Omental fat pad (tissue), 4 donors: ENCODE measurements around the gene CREB5. TPM values are rescaled to one million over a fixed set of nuclear protein-coding genes. Genes with fewer than 3 reads are reported as not detected.

ENCODE experiments used
- ATAC-seq: fragments of 150-250 bp; one replicate; pipeline ENCODE4 v1.9.1; 2016; ENCODE audit warnings: mild to moderate bottlenecking, moderate library complexity; ENCODE audit not compliant: low FRiP score
- DNase-seq: peaks from one replicate; pipeline ENCODE4 v3.0.0-alpha.2; 2019; ENCODE audit warnings: low spot score
- total RNA-seq, 4 donors: library from RNA; depleted of rRNA; stranded (reverse); fragments of >200 nt; gene quantifications; one replicate each; pipeline ENCODE4 v1.1.0, GENCODE V29; 2016
- TF ChIP-seq, protein P1 (sequence below), 3 donors: fragments of 450-650 bp; IDR thresholded peaks; one replicate each; pipeline ENCODE4 v1.5.1; 2016 to 2017; ENCODE audit warnings: antibody characterized with exemption in 3 of 3, mild to moderate bottlenecking in 3 of 3, moderate library complexity in 2 of 3

CREB5 gene
- total RNA-seq, 4 donors from 2014 or later, result 27.9 to 87.0 (median 42.9) TPM

DNA sequence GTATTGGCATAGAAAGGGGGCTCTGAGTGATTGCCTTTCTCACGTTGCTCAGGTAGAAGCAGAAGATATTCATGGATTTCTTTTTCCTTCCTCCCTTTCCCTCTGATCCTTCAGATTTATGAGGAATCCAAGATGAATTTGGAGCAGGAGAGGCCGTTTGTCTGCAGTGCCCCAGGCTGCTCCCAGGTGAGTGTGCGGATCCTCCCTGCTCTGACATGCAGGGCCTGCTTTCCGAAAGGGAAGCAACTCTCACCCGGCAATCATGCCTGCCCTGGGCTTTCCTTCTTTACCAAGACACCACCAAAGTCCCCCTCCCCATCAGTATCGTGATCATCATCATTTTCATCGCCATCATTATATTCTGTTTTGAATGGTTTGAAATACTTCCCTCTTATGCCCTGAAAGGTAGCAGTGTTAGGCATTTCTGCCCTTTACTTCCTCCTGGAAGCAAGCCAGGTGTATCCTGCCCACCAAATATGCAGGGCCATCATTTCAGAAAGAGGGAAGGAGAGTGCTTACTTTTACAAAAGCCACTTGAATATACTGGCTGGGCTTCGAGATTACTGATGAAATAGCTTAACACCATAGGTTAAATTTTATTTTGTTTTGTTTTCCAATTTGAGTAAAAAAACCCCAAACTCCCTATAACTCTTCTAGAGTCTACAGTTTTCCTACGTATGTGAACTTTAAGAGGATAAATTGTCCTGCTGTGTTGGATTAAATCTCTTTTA lies 75.9 kb downstream of the CREB5 start:
- ATAC-seq (no peak), DNase-seq (no peak)
- TF ChIP-seq, protein P1, sequence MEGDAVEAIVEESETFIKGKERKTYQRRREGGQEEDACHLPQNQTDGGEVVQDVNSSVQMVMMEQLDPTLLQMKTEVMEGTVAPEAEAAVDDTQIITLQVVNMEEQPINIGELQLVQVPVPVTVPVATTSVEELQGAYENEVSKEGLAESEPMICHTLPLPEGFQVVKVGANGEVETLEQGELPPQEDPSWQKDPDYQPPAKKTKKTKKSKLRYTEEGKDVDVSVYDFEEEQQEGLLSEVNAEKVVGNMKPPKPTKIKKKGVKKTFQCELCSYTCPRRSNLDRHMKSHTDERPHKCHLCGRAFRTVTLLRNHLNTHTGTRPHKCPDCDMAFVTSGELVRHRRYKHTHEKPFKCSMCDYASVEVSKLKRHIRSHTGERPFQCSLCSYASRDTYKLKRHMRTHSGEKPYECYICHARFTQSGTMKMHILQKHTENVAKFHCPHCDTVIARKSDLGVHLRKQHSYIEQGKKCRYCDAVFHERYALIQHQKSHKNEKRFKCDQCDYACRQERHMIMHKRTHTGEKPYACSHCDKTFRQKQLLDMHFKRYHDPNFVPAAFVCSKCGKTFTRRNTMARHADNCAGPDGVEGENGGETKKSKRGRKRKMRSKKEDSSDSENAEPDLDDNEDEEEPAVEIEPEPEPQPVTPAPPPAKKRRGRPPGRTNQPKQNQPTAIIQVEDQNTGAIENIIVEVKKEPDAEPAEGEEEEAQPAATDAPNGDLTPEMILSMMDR (IDR thresholded peaks at IDR 0.05), result no peak

DNA sequence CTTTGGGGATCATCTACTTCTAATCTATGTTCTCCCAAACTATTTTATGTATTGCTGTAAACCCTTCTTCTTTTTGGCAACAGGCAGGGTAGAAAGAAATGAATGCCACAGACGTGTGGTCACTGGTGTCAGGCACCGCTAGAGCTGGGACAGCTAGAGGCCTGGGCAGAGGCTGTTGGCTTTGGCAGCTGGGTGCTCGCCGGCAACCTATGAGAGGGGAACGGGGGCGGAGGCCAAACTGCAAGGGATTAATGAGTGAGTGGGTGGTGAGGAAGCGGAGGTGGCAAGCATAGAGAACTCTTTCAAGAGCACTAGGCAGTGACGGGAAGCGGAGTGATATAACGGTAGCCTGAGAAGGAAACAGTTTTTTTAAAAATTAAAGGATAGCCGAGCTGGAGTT lies 78.5 kb downstream of the CREB5 start:
- DNase-seq (no peak), ATAC-seq (no peak)
- TF ChIP-seq, protein P1 (IDR thresholded peaks at IDR 0.05), result no peak

DNA sequence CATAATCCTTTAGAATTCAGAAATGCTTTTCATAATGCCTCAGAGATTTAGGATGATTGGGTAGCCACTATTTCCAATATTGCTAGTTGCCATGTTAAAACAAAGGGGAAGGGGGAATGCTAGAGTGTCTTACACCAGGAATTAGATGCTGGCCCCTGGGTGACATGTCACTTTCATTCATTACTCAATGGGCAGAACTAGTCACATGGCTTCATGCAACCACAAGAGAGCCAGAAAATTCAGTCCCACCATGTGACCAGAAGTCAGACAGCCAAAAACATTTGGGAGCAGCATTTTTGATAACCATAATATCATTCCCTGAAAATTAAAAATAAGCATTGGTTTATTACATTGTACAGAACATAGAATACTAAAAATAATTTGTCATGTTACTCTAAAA lies 81.2 kb downstream of the CREB5 start:
- TF ChIP-seq, protein P1 (IDR thresholded peaks at IDR 0.05), result no peak
- ATAC-seq (no peak), DNase-seq (no peak)

GRCh38 chr7:28497009-28497408 lies 84.7 kb downstream of the CREB5 start:
- TF ChIP-seq, protein P1 (IDR thresholded peaks at IDR 0.05), result no peak
- ATAC-seq (no peak), DNase-seq (no peak)

DNA sequence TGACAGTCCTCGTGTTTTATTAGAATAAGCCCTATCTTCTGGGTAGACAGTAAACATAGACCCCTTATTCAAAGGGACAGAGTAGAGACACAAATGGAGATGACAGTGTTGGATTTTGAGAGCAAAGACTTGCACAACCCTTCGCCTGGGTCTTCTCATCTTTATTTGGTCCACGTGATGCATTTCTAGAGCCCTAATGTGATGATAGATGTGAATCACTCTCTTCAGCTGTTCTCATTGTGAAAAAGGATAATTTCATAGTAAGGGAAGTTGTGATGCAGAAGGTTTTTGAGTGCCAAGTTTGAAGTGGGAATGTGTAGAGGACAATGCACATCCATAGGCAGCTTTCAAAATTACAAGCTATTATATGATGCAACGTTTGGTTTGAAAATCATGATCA lies 86.3 kb downstream of the CREB5 start:
- TF ChIP-seq, protein P1 (IDR thresholded peaks at IDR 0.05), result no peak
- ATAC-seq, result no peak
- no peak for DNase-seq

GRCh38 chr7:28500138-28500537 lies 87.8 kb downstream of the CREB5 start:
- TF ChIP-seq, protein P1 (IDR thresholded peaks at IDR 0.05), result no peak

GRCh38 chr7:28502408-28502807 lies 90.1 kb downstream of the CREB5 start:
- ATAC-seq (no peak), DNase-seq (no peak)
- TF ChIP-seq, protein P1 (IDR thresholded peaks at IDR 0.05), result no peak

More at GRCh38 chr7:28500138-28500537, 87.8 kb downstream of the CREB5 start:
- ATAC-seq (no peak), DNase-seq (no peak)
